PC-3 (cell line): Measurements from ENCODE around the gene FBLN5.

Experiments
- CTCF ChIP-seq: fragments of 300-600 bp; sonication (generic); conservative IDR thresholded peaks from 2 replicates; pipeline ENCODE4 v1.5.1; 2017; ENCODE audit warnings: antibody characterized with exemption, low read depth, mild to moderate bottlenecking, low read length
- EZH2 ChIP-seq: fragments of 300-600 bp; sonication (generic); IDR thresholded peaks from one replicate; pipeline ENCODE4 v1.6.1; 2017; ENCODE audit warnings: antibody characterized with exemption, mild to moderate bottlenecking, low read length; ENCODE audit not compliant: unreplicated experiment
- EZH2phosphoT487 ChIP-seq: fragments of 300-600 bp; sonication (generic); IDR thresholded peaks from 2 replicates; pipeline ENCODE4 v1.6.1; 2018; ENCODE audit warnings: mild to moderate bottlenecking, antibody characterized with exemption, low read length, borderline replicate concordance

GRCh38 chr14:91980157-91980556 is 32.7 kb upstream of the FBLN5 start:
- TF ChIP-seq CTCF (no peak), EZH2phosphoT487 (no peak), EZH2 (no peak)
